ENCODE results near the gene GCG.

Gene GCG

GRCh38 chr2:162152147-162152546, at the start of gene GCG:
Gene GCG (minus strand): TSS chr2:162152247. CDS start chr2:162149178, 3,069 bp downstream.
- no peak within 1 kb of the TSS for H3K4me3 ChIP-seq (ENCODE audit: low read depth, low read length)
- no peak for DNase-seq (ENCODE audit: low read depth)
- TF ChIP-seq, protein P1, sequence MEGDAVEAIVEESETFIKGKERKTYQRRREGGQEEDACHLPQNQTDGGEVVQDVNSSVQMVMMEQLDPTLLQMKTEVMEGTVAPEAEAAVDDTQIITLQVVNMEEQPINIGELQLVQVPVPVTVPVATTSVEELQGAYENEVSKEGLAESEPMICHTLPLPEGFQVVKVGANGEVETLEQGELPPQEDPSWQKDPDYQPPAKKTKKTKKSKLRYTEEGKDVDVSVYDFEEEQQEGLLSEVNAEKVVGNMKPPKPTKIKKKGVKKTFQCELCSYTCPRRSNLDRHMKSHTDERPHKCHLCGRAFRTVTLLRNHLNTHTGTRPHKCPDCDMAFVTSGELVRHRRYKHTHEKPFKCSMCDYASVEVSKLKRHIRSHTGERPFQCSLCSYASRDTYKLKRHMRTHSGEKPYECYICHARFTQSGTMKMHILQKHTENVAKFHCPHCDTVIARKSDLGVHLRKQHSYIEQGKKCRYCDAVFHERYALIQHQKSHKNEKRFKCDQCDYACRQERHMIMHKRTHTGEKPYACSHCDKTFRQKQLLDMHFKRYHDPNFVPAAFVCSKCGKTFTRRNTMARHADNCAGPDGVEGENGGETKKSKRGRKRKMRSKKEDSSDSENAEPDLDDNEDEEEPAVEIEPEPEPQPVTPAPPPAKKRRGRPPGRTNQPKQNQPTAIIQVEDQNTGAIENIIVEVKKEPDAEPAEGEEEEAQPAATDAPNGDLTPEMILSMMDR (IDR thresholded peaks at IDR 0.05; ENCODE audit: insufficient read depth, low read depth, low read length, missing control alignments) = no peak

- H3K4me3 ChIP-seq (ENCODE audit: low read depth, low read length) = no peak overlapping the region
- DNase-seq (ENCODE audit: low read depth) = no peak
- TF ChIP-seq, protein P1 (IDR thresholded peaks at IDR 0.05; ENCODE audit: insufficient read depth, low read depth, low read length, missing control alignments) = no peak
Observed at GRCh38 chr2:162200636-162201035, 48.6 kb upstream of the GCG start.

DNA sequence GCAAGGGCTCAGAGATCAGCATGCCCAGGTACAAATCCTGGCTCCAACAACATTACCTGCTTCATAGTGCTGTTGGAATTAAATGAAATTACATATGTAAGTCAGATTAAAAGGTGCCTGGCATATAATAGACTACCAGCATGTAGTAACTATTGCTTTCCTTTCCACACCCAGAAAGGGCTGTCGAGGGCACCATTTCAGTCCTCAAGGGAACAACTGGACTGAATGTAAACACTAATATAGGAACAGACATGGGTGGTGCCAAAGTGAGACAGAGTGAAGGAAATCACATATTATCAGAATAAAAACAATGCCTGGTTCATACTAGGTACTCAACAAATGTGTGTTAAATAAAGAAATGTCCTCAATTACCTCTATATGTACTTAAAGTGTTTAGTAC, 47.9 kb upstream of the GCG start:
- TF ChIP-seq, protein P1 (IDR thresholded peaks at IDR 0.05; ENCODE audit: insufficient read depth, low read depth, low read length, missing control alignments) = no peak
- no peak overlapping the region for H3K4me3 ChIP-seq (ENCODE audit: low read depth, low read length)
- DNase-seq (ENCODE audit: low read depth) = no peak

DNA sequence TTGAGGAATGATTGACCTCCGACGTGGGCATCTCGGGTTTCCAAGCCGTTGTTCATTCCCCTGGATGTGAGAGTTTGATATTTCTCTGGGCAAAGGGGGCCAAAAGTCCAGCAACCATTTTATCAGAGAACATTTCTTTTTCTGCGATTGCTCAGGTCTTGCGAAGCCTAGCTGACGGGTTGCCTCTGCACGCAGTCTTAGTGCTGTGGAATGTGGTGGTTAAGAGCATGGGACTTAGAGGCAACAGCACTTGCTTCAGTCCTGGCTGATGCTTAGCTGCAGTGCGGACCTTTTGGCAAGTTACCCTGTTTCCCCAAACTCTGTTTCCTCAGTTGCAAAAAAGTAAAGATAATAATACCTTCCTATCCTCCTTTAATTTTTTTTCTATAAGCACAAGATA, 46.2 kb upstream of the GCG start:
- no peak overlapping the region for H3K4me3 ChIP-seq (ENCODE audit: low read depth, low read length)
- TF ChIP-seq, protein P1 (IDR thresholded peaks at IDR 0.05; ENCODE audit: insufficient read depth, low read depth, low read length, missing control alignments) = no peak
- DNase-seq (ENCODE audit: low read depth) = no peak

DNA sequence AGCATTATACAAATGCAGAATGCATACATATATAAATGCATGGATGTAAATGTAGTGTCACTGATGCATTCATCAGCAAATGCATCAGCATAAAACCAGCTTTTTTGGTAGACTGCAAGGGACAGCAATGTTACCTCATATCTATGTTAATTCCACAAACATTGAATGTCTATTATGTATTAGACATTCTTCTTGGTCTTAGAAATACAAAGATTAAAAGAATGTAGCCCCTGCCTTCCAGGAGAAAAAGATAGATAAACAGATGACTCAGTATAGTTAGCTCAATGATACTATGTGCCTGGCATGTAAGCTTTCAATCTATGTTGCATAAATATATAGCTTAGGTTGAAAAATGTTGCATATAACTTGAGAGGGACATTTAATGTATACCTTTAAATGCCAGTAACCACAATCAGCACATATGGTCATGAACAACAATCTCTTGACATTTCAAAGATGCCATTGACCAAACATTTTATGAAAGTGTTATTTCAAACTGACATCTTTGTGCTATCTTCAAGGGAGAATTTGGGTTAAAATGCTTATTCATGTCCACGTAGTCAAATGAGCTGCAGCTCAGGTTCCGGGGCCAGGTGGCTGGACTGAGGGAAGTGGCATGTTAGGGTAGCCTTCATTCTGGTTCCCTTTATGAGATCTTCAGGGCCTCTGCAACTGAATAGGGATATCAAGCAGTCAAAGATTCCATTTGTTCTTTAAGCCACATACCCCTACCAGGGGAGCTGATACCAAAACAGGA, 45.2 kb upstream of the GCG start:
- DNase-seq (ENCODE audit: low read depth) = no peak
- TF ChIP-seq, protein P1 (IDR thresholded peaks at IDR 0.05; ENCODE audit: insufficient read depth, low read depth, low read length, missing control alignments) = no peak
- H3K4me3 ChIP-seq (ENCODE audit: low read depth, low read length) = no peak overlapping the region

DNA sequence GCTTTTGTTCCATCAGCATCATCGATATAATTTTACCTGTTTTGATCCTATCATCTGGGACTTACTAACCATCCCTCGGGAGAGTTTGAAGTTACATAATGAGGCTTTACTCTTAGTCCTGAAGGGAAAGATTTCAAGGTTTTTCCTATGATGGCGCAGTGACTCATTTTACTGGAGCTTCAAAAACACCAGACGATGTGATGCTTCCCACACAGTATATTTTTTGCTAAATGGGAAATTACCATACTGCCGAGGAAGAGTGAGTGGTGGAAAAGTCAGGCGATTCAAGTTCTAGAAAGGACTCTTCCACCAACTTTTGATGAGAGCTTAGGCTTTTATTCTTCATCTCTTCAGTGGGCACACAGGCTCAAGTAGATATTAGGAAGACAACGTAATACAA, 44.6 kb upstream of the GCG start:
- H3K4me3 ChIP-seq (ENCODE audit: low read depth, low read length) = no peak overlapping the region
- TF ChIP-seq, protein P1 (IDR thresholded peaks at IDR 0.05; ENCODE audit: insufficient read depth, low read depth, low read length, missing control alignments) = no peak
- DNase-seq (ENCODE audit: low read depth) = no peak

DNA sequence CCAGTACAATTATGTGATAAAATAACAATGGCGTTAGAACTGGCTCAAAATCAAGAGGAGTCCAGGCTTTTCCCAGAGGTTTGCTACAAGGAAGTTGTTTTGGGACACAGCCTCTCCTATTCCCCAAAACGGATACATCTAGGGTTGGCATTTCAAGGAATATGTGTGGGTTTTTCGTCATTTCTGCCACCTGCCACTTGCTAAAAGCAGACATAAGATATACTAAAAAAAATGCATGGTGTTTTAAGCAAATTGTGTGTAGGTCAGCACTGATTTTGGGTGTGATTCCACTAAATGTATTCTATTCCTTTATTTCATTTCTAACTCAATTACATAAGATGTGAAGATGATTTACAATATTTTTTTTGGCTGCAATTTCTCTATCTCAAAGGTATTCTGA, 36.4 kb upstream of the GCG start:
- no peak overlapping the region for H3K4me3 ChIP-seq (ENCODE audit: low read depth, low read length)
- TF ChIP-seq, protein P1 (IDR thresholded peaks at IDR 0.05; ENCODE audit: insufficient read depth, low read depth, low read length, missing control alignments) = no peak

More for the DNA sequence above, 36.4 kb upstream of the GCG start:
- no peak for DNase-seq (ENCODE audit: low read depth)

All from GM12865 (cell line).